Amygdala (tissue), 56 donors: ENCODE results near the gene KRT81.
"Not testable (repeated sequence)": the region's sequence is repeated elsewhere in the genome, so short reads cannot be mapped to it uniquely, and the experiment has no call there.

Experiments
- DNase-seq, 56 donors: peaks; one replicate each; lab custom pipeline; 2025; lab: John Stamatoyannopoulos, UW

Gene KRT81

GRCh38 chr12:52245259-52245961, 45.9 kb downstream of the KRT81 start:
- DNase-seq, result no peak

- DNase-seq, result no peak
These were observed 46.7 kb downstream of the KRT81 start for GRCh38 chr12:52244615-52244994.

DNA sequence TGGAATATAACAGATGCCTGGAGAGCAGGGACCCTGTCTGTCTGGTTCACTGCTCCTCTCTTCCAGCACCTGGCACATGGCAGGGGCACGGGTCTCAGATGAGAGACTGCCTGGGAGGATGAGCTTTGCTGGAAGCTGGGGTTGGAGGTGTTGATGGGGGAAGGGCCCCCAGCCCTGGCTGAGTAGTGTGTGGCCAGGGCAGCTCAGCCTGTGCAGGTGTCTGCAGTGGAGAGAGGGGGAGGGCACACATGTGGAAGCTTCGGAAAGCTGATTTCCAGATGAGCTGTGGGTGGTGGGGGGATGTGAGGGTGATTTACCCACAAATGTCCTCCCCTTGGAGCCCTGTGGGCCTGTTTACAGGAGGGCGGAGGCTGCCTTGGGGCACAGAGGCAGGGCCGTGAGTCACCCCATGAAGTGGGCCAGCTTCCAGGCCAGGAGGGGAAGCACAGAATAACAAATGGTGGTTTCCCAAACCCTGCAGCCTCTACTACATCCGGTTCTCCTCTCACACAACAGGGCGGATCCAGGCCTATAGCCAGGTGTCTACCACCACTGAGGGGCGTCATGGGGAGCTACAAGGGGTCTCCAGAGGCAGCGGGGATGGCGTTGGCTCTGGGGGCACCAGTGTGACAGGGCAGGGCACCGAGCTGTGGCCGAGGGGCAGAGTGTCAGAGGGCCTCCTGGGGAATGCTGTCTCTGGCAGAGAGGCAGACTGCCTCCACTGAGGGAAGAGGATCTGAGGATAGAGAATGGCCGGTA, 47.3 kb downstream of the KRT81 start:
- peak in 4 of 56 donors; percentile 12 to 48 (median 16) for DNase-seq

DNA sequence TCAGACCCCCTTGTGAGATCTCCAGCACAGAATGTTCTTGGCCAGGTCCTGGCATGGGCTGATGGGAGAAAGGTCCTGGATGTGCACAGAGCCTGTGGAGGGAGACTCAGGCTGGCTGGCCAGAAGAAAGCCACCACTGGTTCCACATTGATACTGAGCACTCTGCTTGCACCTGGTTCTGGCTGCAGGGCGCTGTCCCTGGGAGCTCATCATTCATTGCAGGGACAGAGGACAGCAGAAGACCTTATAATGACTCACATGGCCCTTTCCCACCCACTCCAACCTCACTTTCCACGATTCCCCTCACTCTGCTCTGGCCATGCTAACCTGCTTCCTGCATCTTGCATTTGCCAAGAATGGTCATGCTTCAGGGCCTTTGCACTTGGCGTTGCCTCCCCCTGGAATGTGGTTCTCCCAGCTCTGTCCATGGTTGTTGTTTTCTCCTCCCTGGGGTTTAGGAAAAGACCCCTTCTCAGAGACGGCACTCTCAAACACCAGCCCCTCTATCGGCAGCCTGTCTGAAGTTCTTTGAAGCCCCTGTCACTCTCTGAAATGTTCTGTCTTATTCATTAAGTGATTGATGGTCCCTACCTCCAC, 48.0 kb downstream of the KRT81 start:
- no peak for DNase-seq

DNA sequence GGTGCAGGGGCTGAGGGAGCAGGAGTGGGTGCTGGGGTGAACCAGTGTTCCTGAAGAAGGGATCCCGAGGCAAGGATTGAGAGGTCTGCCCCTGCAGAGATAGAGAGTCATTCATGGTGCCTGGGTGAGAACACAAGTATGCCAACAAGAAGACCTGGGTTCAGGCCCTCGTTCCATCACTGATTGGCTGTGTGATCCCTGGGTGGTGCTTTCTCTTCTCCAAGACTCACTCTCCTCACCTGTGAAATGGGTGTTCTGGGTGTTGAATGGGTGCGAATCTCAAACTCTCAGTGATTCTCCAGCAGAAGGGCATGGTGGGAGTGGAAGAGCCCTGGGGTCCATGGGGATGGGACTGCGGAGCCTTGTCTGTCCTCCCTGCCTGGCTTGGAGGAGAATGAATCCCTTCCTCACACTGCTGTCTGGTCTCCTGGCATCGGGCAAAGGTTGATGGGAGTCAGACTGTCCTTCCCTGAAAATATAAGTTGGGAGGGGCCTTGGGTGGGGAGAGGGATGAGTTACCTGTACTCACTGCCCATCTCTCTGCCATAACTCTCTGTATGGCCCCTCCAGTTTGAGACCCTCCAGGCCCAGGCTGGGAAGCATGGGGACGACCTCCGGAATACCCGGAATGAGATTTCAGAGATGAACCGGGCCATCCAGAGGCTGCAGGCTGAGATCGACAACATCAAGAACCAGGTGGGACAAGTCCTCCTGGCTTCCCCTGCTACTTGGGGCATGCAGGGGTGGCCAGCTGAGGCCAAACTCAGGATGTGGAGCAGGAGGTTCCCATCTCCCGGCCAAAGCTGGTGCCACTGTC, 48.7 kb downstream of the KRT81 start:
- DNase-seq, result no peak

DNA sequence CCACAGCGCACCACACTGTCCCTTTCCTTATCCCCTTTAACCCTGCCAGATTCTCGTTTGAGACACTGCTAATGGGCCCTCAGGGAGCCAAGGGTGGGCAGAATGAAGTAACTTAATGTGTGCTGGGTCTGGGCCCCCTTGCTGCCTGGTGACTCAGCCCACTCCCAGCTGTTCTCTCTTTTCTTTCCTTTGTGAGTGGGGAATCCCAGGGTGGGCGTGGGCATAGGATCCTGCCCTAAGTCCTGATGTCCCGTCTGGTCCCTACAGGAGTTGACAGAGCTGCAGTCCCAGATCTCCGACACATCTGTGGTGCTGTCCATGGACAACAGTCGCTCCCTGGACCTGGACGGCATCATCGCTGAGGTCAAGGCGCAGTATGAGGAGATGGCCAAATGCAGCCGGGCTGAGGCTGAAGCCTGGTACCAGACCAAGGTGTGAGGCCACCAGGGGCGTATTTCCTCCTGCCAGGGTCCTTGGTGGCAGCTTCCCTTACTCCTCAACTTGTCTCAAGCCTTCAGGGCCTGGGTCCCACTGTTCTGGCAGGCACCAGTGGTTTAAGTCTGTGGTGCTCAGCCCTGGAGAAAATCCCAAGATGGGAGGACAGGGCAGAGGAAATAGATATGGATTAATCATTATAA, 50.0 kb downstream of the KRT81 start:
- DNase-seq, result no peak

DNA sequence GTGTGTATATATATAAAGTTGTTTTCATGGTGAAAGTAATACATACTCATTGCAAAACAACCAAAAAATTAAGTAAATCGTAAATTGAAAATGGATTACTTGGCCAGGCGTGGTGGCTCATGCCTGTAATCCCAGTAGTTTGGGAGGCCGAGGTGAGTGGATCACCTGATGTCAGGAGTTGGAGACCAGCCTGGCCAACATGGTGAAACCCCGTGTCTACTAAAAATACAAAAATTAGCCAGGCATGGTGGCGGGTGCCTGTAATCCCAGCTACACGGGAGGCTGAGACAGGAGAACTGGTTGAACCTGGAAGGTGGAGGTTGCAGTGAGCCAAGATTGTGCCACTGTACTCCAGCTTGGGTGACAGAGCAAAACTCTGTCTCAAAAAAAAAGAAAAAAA, 51.1 kb downstream of the KRT81 start:
- DNase-seq, result not testable (repeated sequence)

- no peak for DNase-seq
These were observed 51.6 kb downstream of the KRT81 start for GRCh38 chr12:52239767-52240166.

DNA sequence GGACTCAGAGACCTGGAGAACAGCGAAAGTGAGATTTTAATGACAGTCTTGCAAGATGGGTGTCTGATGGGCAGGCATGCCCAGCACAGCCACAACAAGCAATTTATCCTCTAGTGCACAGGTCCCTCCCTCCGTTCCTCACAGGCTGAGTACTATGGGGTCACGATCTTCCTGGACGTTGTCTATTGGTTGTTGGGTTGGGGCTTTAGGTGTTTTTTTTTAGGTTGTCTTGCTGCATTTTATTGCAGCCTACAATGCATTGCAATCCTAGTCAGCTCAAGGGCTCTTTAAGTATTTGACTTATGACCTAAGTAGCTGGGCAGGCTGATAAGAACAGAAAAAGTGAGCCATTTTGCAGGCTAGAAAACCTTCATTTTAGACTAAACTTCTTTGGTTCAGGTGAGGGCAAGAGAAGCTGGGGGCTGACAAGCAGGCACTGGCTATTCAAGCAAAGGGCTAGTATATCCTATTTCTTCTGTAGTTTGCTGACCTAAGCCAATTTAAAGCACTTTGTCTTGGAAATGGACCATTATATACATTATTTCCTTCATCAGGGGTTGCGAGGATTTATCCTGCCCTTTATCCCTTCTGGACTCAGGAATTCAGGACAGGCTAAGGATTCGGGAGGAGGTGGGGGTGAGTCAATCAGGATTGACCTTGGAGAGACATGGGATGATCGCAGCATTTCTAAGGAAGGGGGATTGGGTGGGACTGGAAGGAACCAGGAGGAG, 52.3 kb downstream of the KRT81 start:
- DNase-seq, result no peak

DNA sequence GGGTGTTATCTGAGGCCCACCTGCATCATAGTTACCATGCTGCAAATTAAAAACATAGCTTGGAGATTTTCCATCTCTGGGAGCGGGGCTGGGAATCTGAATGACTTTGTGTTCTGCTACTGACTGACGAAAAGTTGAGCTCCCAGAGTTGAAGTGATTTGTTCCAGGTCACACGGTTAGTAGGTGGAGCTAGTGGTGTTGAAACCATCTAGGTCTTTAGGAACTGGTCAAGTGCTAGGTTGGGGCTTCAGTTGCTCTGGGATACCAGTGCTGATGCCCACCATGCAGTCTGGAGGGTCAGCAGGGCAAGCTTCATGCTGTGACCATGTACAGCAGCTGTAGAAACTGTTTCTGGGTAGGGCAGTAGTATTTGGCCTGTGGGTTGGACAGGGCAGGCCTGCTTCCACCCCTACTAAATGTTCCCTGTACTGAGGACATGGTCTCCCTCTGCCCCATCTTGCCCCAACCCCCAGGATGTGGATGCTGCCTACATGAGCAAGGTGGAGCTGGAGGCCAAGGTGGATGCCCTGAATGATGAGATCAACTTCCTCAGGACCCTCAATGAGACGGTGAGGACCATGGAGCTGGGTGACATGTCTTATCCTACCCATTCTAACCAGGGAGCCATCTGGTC, 53.0 kb downstream of the KRT81 start:
- DNase-seq, result no peak

- DNase-seq, result no peak
These were observed 54.8 kb downstream of the KRT81 start for GRCh38 chr12:52236386-52237050.
